ENCODE measurements around the gene FHIT. TPM values are rescaled to one million over a fixed set of nuclear protein-coding genes. Genes with fewer than 3 reads are reported as not detected.

FHIT gene
- total and polyA plus RNA-seq, 4 donors = 2.1 to 14.7 (median 6.6) TPM

DNA sequence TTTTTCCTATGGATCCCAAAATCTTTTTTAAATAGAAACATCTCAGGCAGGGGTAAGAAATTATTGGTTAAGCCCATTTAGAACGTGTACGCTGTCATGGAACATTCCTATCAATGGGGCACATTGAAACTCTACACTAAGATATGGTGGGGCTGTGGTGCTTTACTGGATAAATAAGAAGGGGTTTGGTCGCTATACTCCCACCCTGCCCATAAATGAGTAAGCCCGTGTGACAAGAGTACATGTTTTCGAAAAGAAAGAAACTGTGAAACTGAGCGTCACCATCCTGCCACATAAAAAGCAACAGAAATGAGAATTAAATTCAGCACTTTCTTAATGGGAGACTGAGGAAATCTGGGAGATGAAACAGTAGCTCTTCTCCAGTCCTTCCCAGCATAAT, 1271.7 kb downstream of the FHIT start:
- 95% methylated on average over 6 of the region's 6 CpGs for WGBS
- Histone ChIP-seq H3K27ac (ENCODE audit: low read depth in 1 of 2, low read length in 2 of 2) (no peak overlapping the region), H3K27me3 (ENCODE audit: control insufficient read depth in 4 of 4, insufficient read depth in 4 of 4, low read length in 3 of 4) (no peaks in the 10 kb centered on the region), H3K9ac (ENCODE audit: low read depth in 1 of 2, low read length in 2 of 2) (no peak overlapping the region), H3K4me3 (ENCODE audit: low read depth in 1 of 3, low read length in 3 of 3) (no peak overlapping the region), H3K4me1 (ENCODE audit: control insufficient read depth in 4 of 4, insufficient read depth in 4 of 4, low read length in 3 of 4) (no peaks in the 10 kb centered on the region), H3K9me3 (ENCODE audit: control insufficient read depth in 4 of 4, low read length in 3 of 4) (no peaks in the 10 kb centered on the region), H3K36me3 (ENCODE audit: control insufficient read depth in 4 of 4, insufficient read depth in 3 of 4, low read depth in 1 of 4, low read length in 3 of 4) (no peaks in the 10 kb centered on the region)
- no peak for DNase-seq (ENCODE audit: low spot score)
- TF ChIP-seq, protein P1, sequence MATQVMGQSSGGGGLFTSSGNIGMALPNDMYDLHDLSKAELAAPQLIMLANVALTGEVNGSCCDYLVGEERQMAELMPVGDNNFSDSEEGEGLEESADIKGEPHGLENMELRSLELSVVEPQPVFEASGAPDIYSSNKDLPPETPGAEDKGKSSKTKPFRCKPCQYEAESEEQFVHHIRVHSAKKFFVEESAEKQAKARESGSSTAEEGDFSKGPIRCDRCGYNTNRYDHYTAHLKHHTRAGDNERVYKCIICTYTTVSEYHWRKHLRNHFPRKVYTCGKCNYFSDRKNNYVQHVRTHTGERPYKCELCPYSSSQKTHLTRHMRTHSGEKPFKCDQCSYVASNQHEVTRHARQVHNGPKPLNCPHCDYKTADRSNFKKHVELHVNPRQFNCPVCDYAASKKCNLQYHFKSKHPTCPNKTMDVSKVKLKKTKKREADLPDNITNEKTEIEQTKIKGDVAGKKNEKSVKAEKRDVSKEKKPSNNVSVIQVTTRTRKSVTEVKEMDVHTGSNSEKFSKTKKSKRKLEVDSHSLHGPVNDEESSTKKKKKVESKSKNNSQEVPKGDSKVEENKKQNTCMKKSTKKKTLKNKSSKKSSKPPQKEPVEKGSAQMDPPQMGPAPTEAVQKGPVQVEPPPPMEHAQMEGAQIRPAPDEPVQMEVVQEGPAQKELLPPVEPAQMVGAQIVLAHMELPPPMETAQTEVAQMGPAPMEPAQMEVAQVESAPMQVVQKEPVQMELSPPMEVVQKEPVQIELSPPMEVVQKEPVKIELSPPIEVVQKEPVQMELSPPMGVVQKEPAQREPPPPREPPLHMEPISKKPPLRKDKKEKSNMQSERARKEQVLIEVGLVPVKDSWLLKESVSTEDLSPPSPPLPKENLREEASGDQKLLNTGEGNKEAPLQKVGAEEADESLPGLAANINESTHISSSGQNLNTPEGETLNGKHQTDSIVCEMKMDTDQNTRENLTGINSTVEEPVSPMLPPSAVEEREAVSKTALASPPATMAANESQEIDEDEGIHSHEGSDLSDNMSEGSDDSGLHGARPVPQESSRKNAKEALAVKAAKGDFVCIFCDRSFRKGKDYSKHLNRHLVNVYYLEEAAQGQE (IDR thresholded peaks at IDR 0.05) = no peak
- TF ChIP-seq, protein P2, sequence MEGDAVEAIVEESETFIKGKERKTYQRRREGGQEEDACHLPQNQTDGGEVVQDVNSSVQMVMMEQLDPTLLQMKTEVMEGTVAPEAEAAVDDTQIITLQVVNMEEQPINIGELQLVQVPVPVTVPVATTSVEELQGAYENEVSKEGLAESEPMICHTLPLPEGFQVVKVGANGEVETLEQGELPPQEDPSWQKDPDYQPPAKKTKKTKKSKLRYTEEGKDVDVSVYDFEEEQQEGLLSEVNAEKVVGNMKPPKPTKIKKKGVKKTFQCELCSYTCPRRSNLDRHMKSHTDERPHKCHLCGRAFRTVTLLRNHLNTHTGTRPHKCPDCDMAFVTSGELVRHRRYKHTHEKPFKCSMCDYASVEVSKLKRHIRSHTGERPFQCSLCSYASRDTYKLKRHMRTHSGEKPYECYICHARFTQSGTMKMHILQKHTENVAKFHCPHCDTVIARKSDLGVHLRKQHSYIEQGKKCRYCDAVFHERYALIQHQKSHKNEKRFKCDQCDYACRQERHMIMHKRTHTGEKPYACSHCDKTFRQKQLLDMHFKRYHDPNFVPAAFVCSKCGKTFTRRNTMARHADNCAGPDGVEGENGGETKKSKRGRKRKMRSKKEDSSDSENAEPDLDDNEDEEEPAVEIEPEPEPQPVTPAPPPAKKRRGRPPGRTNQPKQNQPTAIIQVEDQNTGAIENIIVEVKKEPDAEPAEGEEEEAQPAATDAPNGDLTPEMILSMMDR (IDR thresholded peaks at IDR 0.05; ENCODE audit: low read depth, low read length, missing input control) = no peak
- TF ChIP-seq, protein P3, sequence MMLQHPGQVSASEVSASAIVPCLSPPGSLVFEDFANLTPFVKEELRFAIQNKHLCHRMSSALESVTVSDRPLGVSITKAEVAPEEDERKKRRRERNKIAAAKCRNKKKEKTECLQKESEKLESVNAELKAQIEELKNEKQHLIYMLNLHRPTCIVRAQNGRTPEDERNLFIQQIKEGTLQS (IDR thresholded peaks at IDR 0.05) = no peak

DNA sequence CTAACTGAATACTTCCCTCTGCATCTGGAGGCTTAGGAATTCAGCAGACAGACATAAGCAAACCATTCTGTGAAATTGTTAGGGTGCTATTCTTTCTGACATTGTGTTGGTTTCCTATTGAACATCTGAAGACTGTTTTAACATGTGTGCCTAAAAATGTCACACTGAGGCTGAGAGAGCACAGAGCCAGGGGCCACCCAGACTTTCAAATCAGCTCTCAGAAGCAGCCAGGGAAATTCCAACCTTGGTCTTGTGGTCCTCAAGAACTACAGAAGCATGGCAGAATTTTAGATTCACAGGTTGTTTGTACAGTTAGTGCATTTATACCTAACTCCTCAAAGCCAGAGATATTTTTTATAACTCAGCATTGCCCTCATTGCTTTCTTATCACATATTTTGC, 1272.3 kb downstream of the FHIT start:
- TF ChIP-seq TAF1 (conservative IDR thresholded peaks at IDR 0.05) = no peak
- Histone ChIP-seq H3K27ac (ENCODE audit: low read depth in 1 of 2, low read length in 2 of 2) (no peak overlapping the region), H3K4me3 (ENCODE audit: low read depth in 1 of 3, low read length in 3 of 3) (no peak overlapping the region), H3K4me1 (ENCODE audit: control insufficient read depth in 4 of 4, insufficient read depth in 4 of 4, low read length in 3 of 4) (no peaks in the 10 kb centered on the region), H3K27me3 (ENCODE audit: control insufficient read depth in 4 of 4, insufficient read depth in 4 of 4, low read length in 3 of 4) (no peaks in the 10 kb centered on the region), H3K36me3 (ENCODE audit: control insufficient read depth in 4 of 4, insufficient read depth in 3 of 4, low read depth in 1 of 4, low read length in 3 of 4) (no peaks in the 10 kb centered on the region), H3K9me3 (ENCODE audit: control insufficient read depth in 4 of 4, low read length in 3 of 4) (no peaks in the 10 kb centered on the region), H3K9ac (ENCODE audit: low read depth in 1 of 2, low read length in 2 of 2) (no peak overlapping the region)
- DNase-seq (ENCODE audit: low spot score) = no peak

DNA sequence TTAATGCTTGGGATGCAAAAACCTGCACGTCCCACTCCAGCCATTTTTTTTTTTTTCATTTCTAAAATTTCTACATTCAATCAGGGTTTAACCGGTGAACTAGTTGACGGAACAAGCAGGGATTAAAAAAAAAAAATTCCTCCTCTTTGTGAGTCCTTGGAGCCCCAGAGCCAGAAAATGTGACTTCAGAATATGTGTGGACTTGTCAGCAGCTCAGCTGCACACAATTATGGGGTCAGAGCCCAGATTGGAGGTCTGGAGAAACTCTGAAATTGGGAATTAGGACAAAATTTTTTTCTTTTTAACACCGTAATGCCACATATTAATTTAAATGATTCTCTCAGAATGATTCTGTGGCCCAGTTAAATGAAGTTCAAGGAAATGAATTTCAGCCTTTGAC, 1280.5 kb downstream of the FHIT start:
- no peak overlapping the region for H3K9ac ChIP-seq (ENCODE audit: low read depth in 1 of 2, low read length in 2 of 2)
- no peaks in the 10 kb centered on the region for H3K4me1 ChIP-seq (ENCODE audit: control insufficient read depth in 4 of 4, insufficient read depth in 4 of 4, low read length in 3 of 4)
- H3K9me3 ChIP-seq (ENCODE audit: control insufficient read depth in 4 of 4, low read length in 3 of 4) = no peaks in the 10 kb centered on the region
- no peak overlapping the region for H3K4me3 ChIP-seq (ENCODE audit: low read depth in 1 of 3, low read length in 3 of 3)
- 84% methylated on average over 4 of the region's 4 CpGs for WGBS
- TF ChIP-seq NR2F2 (IDR thresholded peaks at IDR 0.05) = no peak
- TF ChIP-seq RAD21 (IDR thresholded peaks at IDR 0.05) = no peak
- TF ChIP-seq RXRA (IDR thresholded peaks at IDR 0.05) = no peak
- no peak for TF ChIP-seq HNF4G (IDR thresholded peaks at IDR 0.05)
- no peak for TF ChIP-seq FOXA1 (IDR thresholded peaks at IDR 0.05)
- TF ChIP-seq FOXA2 (IDR thresholded peaks at IDR 0.05) = no peak
- TF ChIP-seq, protein P4, sequence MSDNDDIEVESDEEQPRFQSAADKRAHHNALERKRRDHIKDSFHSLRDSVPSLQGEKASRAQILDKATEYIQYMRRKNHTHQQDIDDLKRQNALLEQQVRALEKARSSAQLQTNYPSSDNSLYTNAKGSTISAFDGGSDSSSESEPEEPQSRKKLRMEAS (IDR thresholded peaks at IDR 0.05) = no peak
- H3K27ac ChIP-seq (ENCODE audit: low read depth in 1 of 2, low read length in 2 of 2) = no peak overlapping the region
- no peaks in the 10 kb centered on the region for H3K27me3 ChIP-seq (ENCODE audit: control insufficient read depth in 4 of 4, insufficient read depth in 4 of 4, low read length in 3 of 4)
- no peaks in the 10 kb centered on the region for H3K36me3 ChIP-seq (ENCODE audit: control insufficient read depth in 4 of 4, insufficient read depth in 3 of 4, low read depth in 1 of 4, low read length in 3 of 4)
- no peak for DNase-seq (ENCODE audit: low spot score)

All from liver (tissue), 9 donors.